Caco-2 (cell line): ENCODE measurements around the gene ZEB2. TPM values are rescaled to one million over a fixed set of nuclear protein-coding genes. Genes with fewer than 3 reads are reported as not detected.

Experiments used
- BruUV-seq: library from RNA; stranded (reverse); fragments of 400-500 nt; replicated peaks from 2 replicates; lab custom pipeline; 2021; lab: Mats Ljungman, UMichigan
- CTCF ChIA-PET: fragments of 300-600 bp; sonication (Branson Sonifier 250); formaldehyde crosslinking; loops from one replicate; lab custom pipeline; 2022; ENCODE audit warnings: antibody characterized with exemption; lab: Charles Lee
- POLR2A ChIA-PET: fragments of 300-600 bp; sonication (Branson Sonifier 250); formaldehyde crosslinking; loops from one replicate; lab custom pipeline; 2022; ENCODE audit warnings: antibody characterized with exemption; lab: Charles Lee
- DNase-seq, 2 experiments: peaks; one replicate each; pipeline versions ENCODE4 v3.0.0 to v3.0.0-alpha.2; 2020 to 2022
- H3K27me3 ChIP-seq: replicated peaks from 2 replicates; pipeline ENCODE4 v1.6.0; 2011; ENCODE audit warnings: low read length; ENCODE audit not compliant: control insufficient read depth, insufficient read depth
- H3K36me3 ChIP-seq: 2 replicates; pipeline ENCODE4 v1.5.1; 2011; ENCODE audit warnings: low read length; ENCODE audit not compliant: control insufficient read depth, insufficient read depth
- H3K4me1 ChIP-seq: fragments of 250-450 bp; sonication (Bioruptor Pico); 2 replicates; pipeline ENCODE4 v1.5.1; 2020; ENCODE audit warnings: mild to moderate bottlenecking
- H3K4me3 ChIP-seq: 2 replicates; pipeline ENCODE4 v1.5.1; 2011; ENCODE audit warnings: low read depth, mild to moderate bottlenecking, control low read depth, low read length
- H3K9me3 ChIP-seq: fragments of 250-450 bp; sonication (Bioruptor Pico); 2 replicates; pipeline ENCODE4 v1.5.1; 2020; ENCODE audit warnings: mild to moderate bottlenecking, moderate library complexity
- H3K27ac Mint-ChIP-seq: one replicate; pipeline ENCODE4 v1.8.0; 2022; ENCODE audit warnings: mixed read lengths; ENCODE audit not compliant: unreplicated experiment
- H3K27me3 Mint-ChIP-seq: one replicate; pipeline ENCODE4 v1.8.0; 2022; ENCODE audit warnings: mixed read lengths; ENCODE audit not compliant: insufficient read depth, unreplicated experiment
- H3K36me3 Mint-ChIP-seq: one replicate; pipeline ENCODE4 v1.8.0; 2022; ENCODE audit warnings: mild to moderate bottlenecking, mixed read lengths; ENCODE audit not compliant: insufficient read depth, unreplicated experiment
- H3K4me1 Mint-ChIP-seq: one replicate; pipeline ENCODE4 v1.8.0; 2022; ENCODE audit warnings: low read depth, mixed read lengths; ENCODE audit not compliant: unreplicated experiment
- H3K4me3 Mint-ChIP-seq: one replicate; pipeline ENCODE4 v1.8.0; 2022; ENCODE audit warnings: mild to moderate bottlenecking, moderate library complexity, mixed read lengths; ENCODE audit not compliant: unreplicated experiment
- H3K9me3 Mint-ChIP-seq: one replicate; pipeline ENCODE4 v1.8.0; 2022; ENCODE audit warnings: mixed read lengths; ENCODE audit not compliant: unreplicated experiment
- CTCF ChIP-seq, 2 experiments: fragments of 200-600 bp in 1 of 2; IDR thresholded peaks; 1 replicate in 1 of 2; 2 replicates in 1 of 2; pipeline versions ENCODE4 v1.5.1 to v1.8.0; 2011 to 2022; ENCODE audit warnings: antibody characterized with exemption in 1 of 2, control low read depth in 1 of 2, inconsistent platforms in 1 of 2, low read depth in 1 of 2, low read length in 1 of 2, mild to moderate bottlenecking in 1 of 2, moderate library complexity in 1 of 2; ENCODE audit not compliant: insufficient read depth in 1 of 2, severe bottlenecking in 1 of 2, unreplicated experiment in 1 of 2
- intact Hi-C: fragments of 100-400 bp; cut with micrococcal nuclease; formaldehyde crosslinking; loops from one replicate; pipeline ENCODE4 v1.10.0; 2022; ENCODE audit not compliant: unreplicated experiment
- total RNA-seq: library from RNA; stranded (reverse); gene quantifications from 2 replicates; pipeline ENCODE4 v1.2.3, GENCODE V29; 2022

The ZEB2 gene
- total RNA-seq, 1 experiment from 2014 or later, result not detected

- POLR2A ChIA-PET, result no interaction called here
Observed at GRCh38 chr2:144458541-144458940, 61.4 kb downstream of the ZEB2 start.

GRCh38 chr2:144456680-144457079 is 63.2 kb downstream of the ZEB2 start:
- BruUV-seq, result no TSS peak
- Mint-ChIP-seq H3K36me3 (no peaks in the 10 kb centered on the region), H3K27me3 (peaks cover 59% of the 10 kb centered on the region), H3K27ac (no peak overlapping the region), H3K9me3 (no peaks in the 10 kb centered on the region), H3K4me1 (no peaks in the 10 kb centered on the region), H3K4me3 (no peak overlapping the region)
- no peak for TF ChIP-seq CTCF (IDR thresholded peaks at IDR 0.05; ENCODE audit: insufficient read depth in 1 of 2, low read depth in 1 of 2, low read length in 1 of 2, severe bottlenecking in 1 of 2, unreplicated experiment in 1 of 2)
- Histone ChIP-seq H3K9me3 (no peaks in the 10 kb centered on the region), H3K36me3 (no peaks in the 10 kb centered on the region), H3K27me3 (peaks cover 4% of the 10 kb centered on the region), H3K4me3 (no peak overlapping the region), H3K4me1 (no peaks in the 10 kb centered on the region)
- intact Hi-C loops, result no loop called here
- CTCF ChIA-PET, result no interaction called here
- no peak for DNase-seq
- POLR2A ChIA-PET, result no interaction called here

More at GRCh38 chr2:144458541-144458940, 61.4 kb downstream of the ZEB2 start:
- DNase-seq, result no peak
- no TSS peak for BruUV-seq
- Histone ChIP-seq H3K36me3 (no peaks in the 10 kb centered on the region), H3K27me3 (peaks cover 4% of the 10 kb centered on the region), H3K4me1 (no peaks in the 10 kb centered on the region), H3K9me3 (peaks cover 6% of the 10 kb centered on the region; the same call in 1 of the 2 replicates), H3K4me3 (no peak overlapping the region)
- CTCF ChIA-PET, result no interaction called here
- intact Hi-C loops, result no loop called here
- Mint-ChIP-seq H3K27ac (no peak overlapping the region), H3K36me3 (no peaks in the 10 kb centered on the region), H3K9me3 (peaks cover 4% of the 10 kb centered on the region), H3K4me1 (no peaks in the 10 kb centered on the region), H3K27me3 (peaks cover 55% of the 10 kb centered on the region), H3K4me3 (no peak overlapping the region)
- TF ChIP-seq CTCF (IDR thresholded peaks at IDR 0.05; ENCODE audit: insufficient read depth in 1 of 2, low read depth in 1 of 2, low read length in 1 of 2, severe bottlenecking in 1 of 2, unreplicated experiment in 1 of 2), result no peak

GRCh38 chr2:144455987-144456386 is 63.9 kb downstream of the ZEB2 start:
- no peaks in the 10 kb centered on the region for H3K4me1 ChIP-seq
- peaks cover 2% of the 10 kb centered on the region for H3K27me3 ChIP-seq
- H3K27me3 Mint-ChIP-seq, result peaks cover 52% of the 10 kb centered on the region
- no peak for TF ChIP-seq CTCF (IDR thresholded peaks at IDR 0.05; ENCODE audit: insufficient read depth in 1 of 2, low read depth in 1 of 2, low read length in 1 of 2, severe bottlenecking in 1 of 2, unreplicated experiment in 1 of 2)
- ChIA-PET POLR2A (no interaction called here), CTCF (no interaction called here)
- no peak overlapping the region for H3K27ac Mint-ChIP-seq
- H3K36me3 Mint-ChIP-seq, result no peaks in the 10 kb centered on the region
- no peak overlapping the region for H3K4me3 ChIP-seq
- intact Hi-C loops, result no loop called here
- H3K36me3 ChIP-seq, result no peaks in the 10 kb centered on the region
- H3K9me3 Mint-ChIP-seq, result no peaks in the 10 kb centered on the region
- no peaks in the 10 kb centered on the region; the same call in 1 of the 2 replicates for H3K9me3 ChIP-seq
- H3K4me1 Mint-ChIP-seq, result no peaks in the 10 kb centered on the region
- no TSS peak for BruUV-seq
- no peak overlapping the region for H3K4me3 Mint-ChIP-seq
- DNase-seq, result no peak
